ENCODE data around the gene MESP2. TPM values are rescaled to one million over a fixed set of nuclear protein-coding genes. Genes with fewer than 3 reads are reported as not detected.

The MESP2 gene
- total and polyA plus RNA-seq, 2 of the 13 experiments (the other 11 are each of a cell fraction or from before 2014, with no cell fraction given) = not detected

DNA sequence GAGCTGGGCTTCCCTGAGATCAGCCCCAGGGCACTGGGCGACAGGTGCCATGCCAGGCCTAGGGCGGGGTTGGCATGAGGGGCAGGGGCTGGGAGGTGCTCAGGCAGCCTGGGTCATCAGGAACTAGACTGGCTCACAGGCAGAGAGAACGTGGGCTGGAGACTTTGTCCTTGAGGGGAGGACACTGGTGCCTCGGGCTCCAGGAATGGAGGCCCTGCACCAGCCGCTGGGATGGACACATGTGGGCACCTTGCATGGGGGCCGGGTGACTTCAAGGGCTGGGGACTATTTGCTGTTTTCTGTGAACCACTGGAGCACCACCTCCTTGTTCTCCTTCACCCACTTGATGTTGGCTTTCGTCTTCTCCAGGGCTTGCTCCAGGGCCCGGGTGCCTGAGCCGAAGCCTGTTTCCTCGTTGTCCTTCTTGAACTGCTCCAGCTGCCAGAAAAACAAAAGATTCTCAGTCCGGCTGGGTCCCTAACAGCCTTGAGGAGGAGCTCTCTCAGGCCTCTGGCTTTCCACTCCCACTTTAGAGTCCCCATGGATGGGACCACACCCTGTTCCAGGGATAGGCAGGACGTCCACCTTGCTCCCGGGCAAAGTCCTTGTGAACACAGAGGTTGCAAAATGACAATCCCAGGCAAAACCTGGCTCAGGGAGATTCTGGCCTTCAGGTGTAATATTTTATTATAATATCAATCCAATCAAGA, 9.1 kb downstream of the MESP2 start (continued):
- TF ChIP-seq, protein P1, sequence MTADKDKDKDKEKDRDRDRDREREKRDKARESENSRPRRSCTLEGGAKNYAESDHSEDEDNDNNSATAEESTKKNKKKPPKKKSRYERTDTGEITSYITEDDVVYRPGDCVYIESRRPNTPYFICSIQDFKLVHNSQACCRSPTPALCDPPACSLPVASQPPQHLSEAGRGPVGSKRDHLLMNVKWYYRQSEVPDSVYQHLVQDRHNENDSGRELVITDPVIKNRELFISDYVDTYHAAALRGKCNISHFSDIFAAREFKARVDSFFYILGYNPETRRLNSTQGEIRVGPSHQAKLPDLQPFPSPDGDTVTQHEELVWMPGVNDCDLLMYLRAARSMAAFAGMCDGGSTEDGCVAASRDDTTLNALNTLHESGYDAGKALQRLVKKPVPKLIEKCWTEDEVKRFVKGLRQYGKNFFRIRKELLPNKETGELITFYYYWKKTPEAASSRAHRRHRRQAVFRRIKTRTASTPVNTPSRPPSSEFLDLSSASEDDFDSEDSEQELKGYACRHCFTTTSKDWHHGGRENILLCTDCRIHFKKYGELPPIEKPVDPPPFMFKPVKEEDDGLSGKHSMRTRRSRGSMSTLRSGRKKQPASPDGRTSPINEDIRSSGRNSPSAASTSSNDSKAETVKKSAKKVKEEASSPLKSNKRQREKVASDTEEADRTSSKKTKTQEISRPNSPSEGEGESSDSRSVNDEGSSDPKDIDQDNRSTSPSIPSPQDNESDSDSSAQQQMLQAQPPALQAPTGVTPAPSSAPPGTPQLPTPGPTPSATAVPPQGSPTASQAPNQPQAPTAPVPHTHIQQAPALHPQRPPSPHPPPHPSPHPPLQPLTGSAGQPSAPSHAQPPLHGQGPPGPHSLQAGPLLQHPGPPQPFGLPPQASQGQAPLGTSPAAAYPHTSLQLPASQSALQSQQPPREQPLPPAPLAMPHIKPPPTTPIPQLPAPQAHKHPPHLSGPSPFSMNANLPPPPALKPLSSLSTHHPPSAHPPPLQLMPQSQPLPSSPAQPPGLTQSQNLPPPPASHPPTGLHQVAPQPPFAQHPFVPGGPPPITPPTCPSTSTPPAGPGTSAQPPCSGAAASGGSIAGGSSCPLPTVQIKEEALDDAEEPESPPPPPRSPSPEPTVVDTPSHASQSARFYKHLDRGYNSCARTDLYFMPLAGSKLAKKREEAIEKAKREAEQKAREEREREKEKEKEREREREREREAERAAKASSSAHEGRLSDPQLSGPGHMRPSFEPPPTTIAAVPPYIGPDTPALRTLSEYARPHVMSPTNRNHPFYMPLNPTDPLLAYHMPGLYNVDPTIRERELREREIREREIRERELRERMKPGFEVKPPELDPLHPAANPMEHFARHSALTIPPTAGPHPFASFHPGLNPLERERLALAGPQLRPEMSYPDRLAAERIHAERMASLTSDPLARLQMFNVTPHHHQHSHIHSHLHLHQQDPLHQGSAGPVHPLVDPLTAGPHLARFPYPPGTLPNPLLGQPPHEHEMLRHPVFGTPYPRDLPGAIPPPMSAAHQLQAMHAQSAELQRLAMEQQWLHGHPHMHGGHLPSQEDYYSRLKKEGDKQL (CRISPR knock-in tag; IDR thresholded peaks at IDR 0.05; ENCODE audit: low read depth) = no peak
- TF ChIP-seq, protein P2, sequence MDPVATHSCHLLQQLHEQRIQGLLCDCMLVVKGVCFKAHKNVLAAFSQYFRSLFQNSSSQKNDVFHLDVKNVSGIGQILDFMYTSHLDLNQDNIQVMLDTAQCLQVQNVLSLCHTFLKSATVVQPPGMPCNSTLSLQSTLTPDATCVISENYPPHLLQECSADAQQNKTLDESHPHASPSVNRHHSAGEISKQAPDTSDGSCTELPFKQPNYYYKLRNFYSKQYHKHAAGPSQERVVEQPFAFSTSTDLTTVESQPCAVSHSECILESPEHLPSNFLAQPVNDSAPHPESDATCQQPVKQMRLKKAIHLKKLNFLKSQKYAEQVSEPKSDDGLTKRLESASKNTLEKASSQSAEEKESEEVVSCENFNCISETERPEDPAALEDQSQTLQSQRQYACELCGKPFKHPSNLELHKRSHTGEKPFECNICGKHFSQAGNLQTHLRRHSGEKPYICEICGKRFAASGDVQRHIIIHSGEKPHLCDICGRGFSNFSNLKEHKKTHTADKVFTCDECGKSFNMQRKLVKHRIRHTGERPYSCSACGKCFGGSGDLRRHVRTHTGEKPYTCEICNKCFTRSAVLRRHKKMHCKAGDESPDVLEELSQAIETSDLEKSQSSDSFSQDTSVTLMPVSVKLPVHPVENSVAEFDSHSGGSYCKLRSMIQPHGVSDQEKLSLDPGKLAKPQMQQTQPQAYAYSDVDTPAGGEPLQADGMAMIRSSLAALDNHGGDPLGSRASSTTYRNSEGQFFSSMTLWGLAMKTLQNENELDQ (CRISPR knock-in tag; IDR thresholded peaks at IDR 0.05; ENCODE audit: borderline replicate concordance) = no peak
- TF ChIP-seq HMG20A (CRISPR knock-in tag; IDR thresholded peaks at IDR 0.05; ENCODE audit: borderline replicate concordance) (0 out of 2 replicates have a peak, but pooled peaks have one; percentile 28), FOXA1 (IDR thresholded peaks at IDR 0.05) (no peak), FOXA1 (CRISPR knock-in tag; IDR thresholded peaks at IDR 0.05) (peak; percentile 72), ZNF501 (CRISPR knock-in tag; IDR thresholded peaks at IDR 0.05) (no peak), ZNF431 (CRISPR knock-in tag; IDR thresholded peaks at IDR 0.05; ENCODE audit: borderline replicate concordance, low read depth) (no peak), AGO2 (optimal IDR thresholded peaks at IDR 0.05; ENCODE audit: low read depth, low read length) (no peak), ZNF768 (CRISPR knock-in tag; IDR thresholded peaks at IDR 0.05) (no peak), ADNP (CRISPR knock-in tag; IDR thresholded peaks at IDR 0.05) (no peak), HDAC1 (CRISPR knock-in tag; IDR thresholded peaks at IDR 0.05) (no peak), ZNF782 (CRISPR knock-in tag; IDR thresholded peaks at IDR 0.05; ENCODE audit: borderline replicate concordance) (no peak), DPF2 (CRISPR knock-in tag; IDR thresholded peaks at IDR 0.05; ENCODE audit: borderline replicate concordance, low read depth) (peak; percentile 67), ZNF232 (CRISPR knock-in tag; IDR thresholded peaks at IDR 0.05; ENCODE audit: borderline replicate concordance) (no peak), MIER3 (CRISPR knock-in tag; IDR thresholded peaks at IDR 0.05; ENCODE audit: borderline replicate concordance) (no peak), ZNF282 (IDR thresholded peaks at IDR 0.05; ENCODE audit: partially characterized antibody) (no peak), CHD2 (IDR thresholded peaks at IDR 0.05; ENCODE audit: low read depth, low read length) (no peak)
- TF ChIP-seq, protein P3, sequence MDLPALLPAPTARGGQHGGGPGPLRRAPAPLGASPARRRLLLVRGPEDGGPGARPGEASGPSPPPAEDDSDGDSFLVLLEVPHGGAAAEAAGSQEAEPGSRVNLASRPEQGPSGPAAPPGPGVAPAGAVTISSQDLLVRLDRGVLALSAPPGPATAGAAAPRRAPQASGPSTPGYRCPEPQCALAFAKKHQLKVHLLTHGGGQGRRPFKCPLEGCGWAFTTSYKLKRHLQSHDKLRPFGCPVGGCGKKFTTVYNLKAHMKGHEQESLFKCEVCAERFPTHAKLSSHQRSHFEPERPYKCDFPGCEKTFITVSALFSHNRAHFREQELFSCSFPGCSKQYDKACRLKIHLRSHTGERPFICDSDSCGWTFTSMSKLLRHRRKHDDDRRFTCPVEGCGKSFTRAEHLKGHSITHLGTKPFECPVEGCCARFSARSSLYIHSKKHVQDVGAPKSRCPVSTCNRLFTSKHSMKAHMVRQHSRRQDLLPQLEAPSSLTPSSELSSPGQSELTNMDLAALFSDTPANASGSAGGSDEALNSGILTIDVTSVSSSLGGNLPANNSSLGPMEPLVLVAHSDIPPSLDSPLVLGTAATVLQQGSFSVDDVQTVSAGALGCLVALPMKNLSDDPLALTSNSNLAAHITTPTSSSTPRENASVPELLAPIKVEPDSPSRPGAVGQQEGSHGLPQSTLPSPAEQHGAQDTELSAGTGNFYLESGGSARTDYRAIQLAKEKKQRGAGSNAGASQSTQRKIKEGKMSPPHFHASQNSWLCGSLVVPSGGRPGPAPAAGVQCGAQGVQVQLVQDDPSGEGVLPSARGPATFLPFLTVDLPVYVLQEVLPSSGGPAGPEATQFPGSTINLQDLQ (CRISPR knock-in tag; IDR thresholded peaks at IDR 0.05) = no peak
- TF ChIP-seq, protein P4, sequence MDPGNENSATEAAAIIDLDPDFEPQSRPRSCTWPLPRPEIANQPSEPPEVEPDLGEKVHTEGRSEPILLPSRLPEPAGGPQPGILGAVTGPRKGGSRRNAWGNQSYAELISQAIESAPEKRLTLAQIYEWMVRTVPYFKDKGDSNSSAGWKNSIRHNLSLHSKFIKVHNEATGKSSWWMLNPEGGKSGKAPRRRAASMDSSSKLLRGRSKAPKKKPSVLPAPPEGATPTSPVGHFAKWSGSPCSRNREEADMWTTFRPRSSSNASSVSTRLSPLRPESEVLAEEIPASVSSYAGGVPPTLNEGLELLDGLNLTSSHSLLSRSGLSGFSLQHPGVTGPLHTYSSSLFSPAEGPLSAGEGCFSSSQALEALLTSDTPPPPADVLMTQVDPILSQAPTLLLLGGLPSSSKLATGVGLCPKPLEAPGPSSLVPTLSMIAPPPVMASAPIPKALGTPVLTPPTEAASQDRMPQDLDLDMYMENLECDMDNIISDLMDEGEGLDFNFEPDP (CRISPR knock-in tag; conservative IDR thresholded peaks at IDR 0.05) = no peak
